H4 (cell line): ENCODE measurements around the gene RRP15. TPM values are rescaled to one million over a fixed set of nuclear protein-coding genes. Genes with fewer than 3 reads are reported as not detected.
A peak's percentile ranks its signal among the peaks of the same experiment; 100 is the strongest.

ENCODE experiments used
- DNase-seq: peaks from one replicate; pipeline ENCODE4 v3.0.0-alpha.2; 2015; ENCODE audit warnings: low spot score
- total RNA-seq: library from RNA; depleted of rRNA; stranded (reverse); fragments of >200 nt; shearing (Covaris generic); gene quantifications from 2 replicates; pipeline ENCODE4 v1.2.3, GENCODE V29; 2014

The RRP15 gene
- total RNA-seq, 1 experiment from 2014 or later: 5.8 TPM

GRCh38 chr1:218341325-218341724 lies 56.2 kb downstream of the RRP15 start:
- DNase-seq: no peak

- no peak for DNase-seq
Observed at GRCh38 chr1:218342091-218342490, 57.0 kb downstream of the RRP15 start.

GRCh38 chr1:218344814-218345672 lies 60.0 kb downstream of the RRP15 start, which contains the start of gene TGFB2:
Gene TGFB2 (plus strand): TSS chr1:218345336. CDS start chr1:218346702, 1,366 bp downstream.
- DNase-seq: peak; percentile 81

DNA sequence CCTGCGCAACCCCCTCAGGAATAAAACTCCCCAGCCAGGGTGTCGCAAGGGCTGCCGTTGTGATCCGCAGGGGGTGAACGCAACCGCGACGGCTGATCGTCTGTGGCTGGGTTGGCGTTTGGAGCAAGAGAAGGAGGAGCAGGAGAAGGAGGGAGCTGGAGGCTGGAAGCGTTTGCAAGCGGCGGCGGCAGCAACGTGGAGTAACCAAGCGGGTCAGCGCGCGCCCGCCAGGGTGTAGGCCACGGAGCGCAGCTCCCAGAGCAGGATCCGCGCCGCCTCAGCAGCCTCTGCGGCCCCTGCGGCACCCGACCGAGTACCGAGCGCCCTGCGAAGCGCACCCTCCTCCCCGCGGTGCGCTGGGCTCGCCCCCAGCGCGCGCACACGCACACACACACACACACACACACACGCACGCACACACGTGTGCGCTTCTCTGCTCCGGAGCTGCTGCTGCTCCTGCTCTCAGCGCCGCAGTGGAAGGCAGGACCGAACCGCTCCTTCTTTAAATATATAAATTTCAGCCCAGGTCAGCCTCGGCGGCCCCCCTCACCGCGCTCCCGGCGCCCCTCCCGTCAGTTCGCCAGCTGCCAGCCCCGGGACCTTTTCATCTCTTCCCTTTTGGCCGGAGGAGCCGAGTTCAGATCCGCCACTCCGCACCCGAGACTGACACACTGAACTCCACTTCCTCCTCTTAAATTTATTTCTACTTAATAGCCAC lies 60.7 kb downstream of the RRP15 start:
- DNase-seq: peak; percentile 51

- DNase-seq: peak; percentile 12
Observed at GRCh38 chr1:218346391-218347204, 61.5 kb downstream of the RRP15 start.

- DNase-seq: peak; percentile 23
Observed at GRCh38 chr1:218347336-218347722, 62.2 kb downstream of the RRP15 start.

- DNase-seq: peak; percentile 80
Observed at GRCh38 chr1:218347723-218348627, 62.9 kb downstream of the RRP15 start.

DNA sequence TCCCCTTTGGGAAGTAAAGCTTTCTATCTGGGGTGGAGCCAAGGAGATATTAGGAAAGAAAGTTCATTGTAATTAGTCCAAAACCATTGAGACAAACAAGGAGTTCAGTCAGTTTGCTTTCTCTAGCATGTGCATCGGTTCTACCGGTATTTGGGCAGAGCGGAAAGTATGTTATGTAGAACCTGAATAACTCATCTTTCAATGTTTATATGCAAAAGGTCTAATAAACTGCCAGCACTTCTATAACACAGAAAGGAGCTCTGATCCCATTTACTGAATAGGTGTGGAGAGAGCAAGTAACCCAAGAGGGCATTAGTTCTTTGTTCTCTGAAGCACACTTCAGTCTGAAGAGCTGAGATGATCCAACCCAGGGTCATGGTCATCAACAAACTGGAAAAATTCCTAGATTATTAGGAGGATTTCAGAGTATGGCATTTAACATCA lies 63.6 kb downstream of the RRP15 start:
- DNase-seq: no peak

- no peak for DNase-seq
Observed at GRCh38 chr1:218349348-218350034, 64.4 kb downstream of the RRP15 start.

DNA sequence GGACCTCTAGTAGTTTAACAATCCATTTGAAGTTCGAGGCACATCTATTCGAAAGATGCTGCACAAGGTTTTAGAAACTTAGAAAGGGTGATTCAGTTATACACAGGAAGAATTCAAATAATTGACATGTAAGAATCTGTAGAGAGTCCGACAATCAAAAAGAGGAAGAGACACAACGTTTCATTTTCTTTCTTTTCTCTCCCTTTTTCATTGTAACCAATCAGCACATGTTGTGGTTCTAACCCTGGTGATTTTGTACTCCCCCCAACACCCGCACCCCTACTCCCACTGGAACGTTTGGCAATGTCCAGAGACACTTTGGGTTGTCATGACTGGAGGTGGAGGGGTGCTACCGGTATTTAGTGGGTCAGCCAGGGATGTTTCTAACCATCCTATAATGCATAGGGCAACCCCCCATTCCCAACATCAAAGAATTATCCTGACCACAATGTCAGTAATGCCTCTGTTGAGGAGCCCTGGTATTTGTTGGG lies 65.0 kb downstream of the RRP15 start:
- DNase-seq: no peak

- DNase-seq: peak; percentile 31
Observed at GRCh38 chr1:218350801-218351266, 65.7 kb downstream of the RRP15 start.

GRCh38 chr1:218351391-218352074 lies 66.4 kb downstream of the RRP15 start:
- DNase-seq: peak; percentile 62

DNA sequence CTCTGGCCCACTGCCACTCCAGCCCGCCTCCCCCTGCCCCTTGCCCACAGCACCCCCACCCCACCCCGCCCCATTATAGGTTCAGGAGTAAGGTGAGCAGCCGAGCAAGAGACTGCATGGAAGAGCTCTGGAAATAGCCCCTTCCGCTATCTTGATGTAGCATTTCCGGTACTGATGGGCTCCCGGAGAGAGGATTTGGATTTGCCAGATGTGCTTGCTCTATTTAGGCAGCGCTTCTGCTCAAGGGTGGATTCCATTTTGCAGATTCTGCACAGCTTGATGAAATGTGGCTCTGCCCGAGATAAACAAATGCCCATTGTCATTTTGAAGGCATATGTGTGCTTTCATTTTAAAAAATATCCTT lies 67.0 kb downstream of the RRP15 start:
- DNase-seq: no peak

- DNase-seq: no peak
Observed at GRCh38 chr1:218353656-218354055, 68.6 kb downstream of the RRP15 start.

- no peak for DNase-seq
Observed at GRCh38 chr1:218355278-218355677, 70.2 kb downstream of the RRP15 start.

GRCh38 chr1:218357211-218357892 lies 72.3 kb downstream of the RRP15 start:
- DNase-seq: no peak

DNA sequence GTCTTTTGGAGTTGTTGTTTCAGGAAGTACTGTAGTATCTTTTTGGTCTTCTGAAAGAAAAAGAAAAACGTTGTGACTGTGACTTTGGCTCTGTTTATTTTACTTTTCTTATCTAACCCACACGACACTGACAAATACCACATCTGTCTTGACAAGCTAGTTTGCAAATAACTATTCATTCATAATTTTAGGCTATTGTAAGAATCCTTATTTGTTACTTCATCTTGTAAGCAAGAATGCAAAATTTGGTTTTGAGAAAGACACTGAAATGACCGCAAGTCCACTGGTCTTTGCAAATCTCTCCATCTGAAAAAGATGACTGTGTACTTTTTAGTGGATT lies 72.8 kb downstream of the RRP15 start:
- DNase-seq: no peak

DNA sequence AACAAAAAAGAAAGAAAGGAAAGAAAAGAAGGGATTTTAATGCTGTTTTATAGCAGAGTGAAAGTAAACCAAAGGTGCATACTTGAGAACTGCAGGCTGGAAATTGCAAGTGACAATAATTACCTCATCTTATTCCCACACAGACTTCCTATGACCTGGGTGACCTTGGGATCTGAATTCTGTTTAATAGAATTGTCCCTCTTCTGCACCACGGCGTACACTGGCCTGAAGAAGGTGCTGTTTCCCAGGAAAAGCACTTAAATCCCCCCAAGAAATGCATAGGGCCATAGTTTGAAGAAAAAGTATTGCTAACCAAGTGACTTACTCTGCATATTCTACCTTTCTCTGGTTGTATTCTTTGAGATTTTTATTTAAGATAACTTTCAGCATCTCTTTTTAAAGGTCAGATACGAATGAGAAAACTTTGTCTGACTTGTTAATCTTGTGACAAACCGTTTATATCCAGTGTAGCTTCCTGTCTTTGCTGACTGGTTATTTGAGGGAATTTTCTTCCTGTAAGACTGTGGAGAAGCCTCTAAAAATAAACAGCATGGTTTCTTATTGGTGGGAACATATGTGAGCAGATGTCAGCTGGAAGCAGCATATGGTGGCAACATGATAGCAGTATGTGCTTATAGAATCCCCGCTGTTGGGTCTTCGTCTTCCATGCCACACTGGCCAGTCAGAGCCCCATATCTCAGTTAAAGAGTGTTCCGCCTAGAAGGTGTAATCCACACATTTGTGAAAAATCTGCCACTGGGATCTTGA lies 76.4 kb downstream of the RRP15 start:
- DNase-seq: peak; percentile 67
